Fibroblast of skin of right quadriceps (primary cell): ENCODE results near the gene STRBP.
A peak's percentile ranks its signal among the peaks of the same experiment; 100 is the strongest.
"Not testable (repeated sequence)": the region's sequence is repeated elsewhere in the genome, so short reads cannot be mapped to it uniquely, and the experiment has no call there.

Source experiments
- DNase-seq: peaks from one replicate; pipeline ENCODE4 v3.0.0-alpha.2; 2013

The STRBP gene

DNA sequence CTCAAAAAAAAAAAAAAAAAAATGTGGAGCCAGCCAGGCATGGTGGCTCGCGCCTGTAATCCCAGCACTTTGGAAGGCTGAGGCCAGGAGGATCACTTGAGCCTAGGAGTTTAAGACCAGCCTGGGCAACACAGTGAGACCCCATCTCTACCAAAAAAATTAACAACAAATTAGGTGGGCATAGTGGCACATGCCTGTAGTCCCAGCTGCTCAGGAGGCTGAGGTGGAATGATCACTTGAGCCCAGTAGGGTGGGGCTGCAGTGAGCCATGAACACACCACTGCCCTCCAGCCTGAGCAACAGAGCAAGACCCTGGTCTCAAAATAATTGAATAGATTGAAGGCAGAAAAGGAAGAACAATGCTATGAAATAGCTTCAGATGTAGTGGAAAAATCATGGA, 82.4 kb downstream of the STRBP start:
- not testable (repeated sequence) for DNase-seq

DNA sequence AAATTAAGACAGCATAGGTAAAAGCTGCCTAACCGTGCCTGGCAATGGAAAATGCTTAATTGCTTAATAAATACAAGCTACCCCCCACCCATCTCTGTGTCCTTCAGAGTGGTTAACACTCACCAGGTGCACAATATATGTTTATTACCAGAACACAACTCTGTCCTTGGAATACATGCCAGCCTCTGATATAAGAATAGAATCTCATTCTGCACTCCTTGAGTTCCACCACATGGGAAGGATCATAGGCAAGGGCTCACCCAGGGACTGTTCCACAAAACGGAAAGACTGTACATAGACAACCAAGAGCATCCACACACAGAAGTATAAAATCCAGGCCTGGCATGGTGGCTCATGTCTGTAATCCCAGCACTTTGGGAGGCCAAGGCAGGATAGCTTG, 91.4 kb downstream of the STRBP start:
- DNase-seq: no peak

DNA sequence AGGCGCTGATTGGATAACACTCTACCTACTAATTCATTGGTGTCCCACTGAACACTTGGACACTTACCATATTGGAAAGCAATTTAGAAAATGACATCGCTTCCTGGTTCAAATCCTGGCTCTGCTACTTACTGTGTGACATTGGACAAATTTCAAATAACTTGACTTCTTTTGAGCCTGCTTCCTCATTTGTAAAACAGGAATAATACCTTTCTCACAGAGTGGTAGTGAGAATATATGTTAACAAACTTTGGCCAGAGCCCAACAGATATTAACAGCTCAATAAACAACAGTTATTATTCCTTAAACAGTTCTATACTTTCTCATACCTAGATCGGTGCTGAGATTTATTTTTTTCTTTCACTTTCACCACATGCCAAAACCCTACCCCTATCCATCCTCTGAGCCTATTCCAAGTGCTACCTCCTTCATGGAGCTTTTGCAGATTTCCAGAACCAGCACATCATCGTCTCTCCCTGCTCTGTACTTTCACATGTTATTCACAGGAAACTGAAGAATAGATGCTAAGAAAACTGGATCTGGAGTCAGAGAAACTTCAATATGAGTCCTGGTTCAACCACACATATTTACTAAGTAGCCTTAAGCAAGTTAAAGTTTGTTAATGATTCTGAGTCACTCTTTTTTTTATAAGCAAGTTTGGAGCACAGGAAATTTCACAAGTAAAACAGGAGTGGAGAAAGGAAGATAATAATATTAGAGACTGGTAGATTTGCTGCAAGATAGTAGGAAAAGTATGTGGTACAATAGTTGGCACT, 92.3 kb downstream of the STRBP start:
- no peak for DNase-seq

DNA sequence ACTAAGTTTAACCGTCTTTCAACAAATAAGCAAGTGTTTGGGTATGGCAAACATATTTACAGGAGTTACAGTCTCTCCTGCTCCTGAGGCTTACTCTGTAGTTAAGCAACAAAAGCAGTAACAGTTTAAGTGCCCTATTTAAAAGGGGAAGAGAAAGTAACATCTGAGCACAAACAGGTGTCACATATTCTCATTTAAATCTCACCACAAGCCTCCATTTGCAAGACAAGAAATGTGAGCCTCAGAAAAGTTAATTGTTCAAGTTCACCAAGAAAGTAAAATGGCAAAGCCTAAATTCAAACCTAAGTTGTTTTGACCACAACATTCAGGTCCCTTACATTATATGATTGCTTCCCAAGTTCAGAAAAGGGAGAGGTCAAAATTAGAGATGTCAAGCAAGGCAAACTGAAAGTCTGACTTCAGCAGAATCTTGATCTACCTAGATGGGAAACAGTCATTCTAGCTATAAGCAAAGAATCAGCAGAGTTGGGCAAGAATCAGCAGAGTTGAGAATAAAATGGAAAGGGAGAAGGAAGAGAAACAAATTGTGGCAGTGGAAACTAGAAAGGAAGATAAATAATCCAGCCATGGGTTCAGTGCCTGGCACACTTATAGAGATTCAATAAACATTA, 93.4 kb downstream of the STRBP start:
- no peak for DNase-seq

DNA sequence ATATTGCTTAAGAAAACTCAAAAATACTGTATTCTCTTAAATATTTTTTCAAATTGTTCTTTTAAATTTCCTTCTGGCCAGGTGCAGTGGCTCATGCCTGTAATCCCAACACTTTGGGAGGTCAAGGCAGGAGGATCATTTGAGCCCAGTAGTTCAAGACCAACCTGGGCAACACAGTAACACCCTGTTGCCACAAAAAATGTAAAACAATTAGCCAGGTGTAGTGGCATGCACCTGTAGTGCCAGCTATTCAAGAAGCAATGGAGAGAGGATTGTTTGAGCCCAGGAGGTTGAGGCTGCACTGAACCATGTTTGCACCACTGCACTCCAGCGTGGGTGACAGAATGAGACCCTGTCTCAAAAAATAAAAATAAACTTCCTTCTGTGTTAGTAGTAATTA, 94.3 kb downstream of the STRBP start:
- no peak for DNase-seq

DNA sequence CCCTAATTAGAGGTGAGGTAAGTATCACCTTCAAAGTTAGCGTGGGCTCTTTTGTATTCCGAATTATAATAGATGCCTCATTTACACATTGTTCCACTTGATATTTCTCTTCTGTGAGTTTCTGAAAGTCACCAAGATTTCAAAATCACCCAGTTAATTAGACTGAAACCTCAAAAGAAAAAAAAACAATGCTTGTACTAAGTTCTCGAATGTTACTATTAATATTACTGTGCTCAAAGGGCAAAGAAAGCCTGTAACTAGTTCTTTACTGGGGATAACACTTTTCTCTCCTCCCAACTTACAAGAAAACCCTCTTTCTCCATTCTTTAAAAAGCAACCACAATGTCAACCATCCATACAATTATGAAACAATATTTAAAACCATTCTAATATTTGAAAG, 98.5 kb downstream of the STRBP start:
- no peak for DNase-seq

DNA sequence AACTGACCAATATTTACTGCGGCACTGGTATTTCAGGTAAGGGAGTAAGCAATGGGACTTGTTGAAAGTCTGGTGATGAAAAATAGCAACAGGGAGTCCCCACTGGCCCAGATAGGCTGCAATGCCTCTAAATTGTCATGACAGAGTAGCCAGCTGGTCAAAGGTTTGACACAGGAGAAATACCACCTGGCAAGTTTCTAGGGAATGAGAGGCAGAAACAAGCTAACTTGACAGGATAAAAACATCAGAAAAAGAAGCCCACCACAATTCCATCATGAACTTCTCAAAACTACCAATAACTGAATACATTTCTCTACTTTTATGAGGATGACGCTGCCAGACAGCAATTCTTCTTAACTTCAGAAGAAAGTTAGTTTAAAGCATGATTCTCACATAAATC, 99.8 kb downstream of the STRBP start:
- DNase-seq: no peak

DNA sequence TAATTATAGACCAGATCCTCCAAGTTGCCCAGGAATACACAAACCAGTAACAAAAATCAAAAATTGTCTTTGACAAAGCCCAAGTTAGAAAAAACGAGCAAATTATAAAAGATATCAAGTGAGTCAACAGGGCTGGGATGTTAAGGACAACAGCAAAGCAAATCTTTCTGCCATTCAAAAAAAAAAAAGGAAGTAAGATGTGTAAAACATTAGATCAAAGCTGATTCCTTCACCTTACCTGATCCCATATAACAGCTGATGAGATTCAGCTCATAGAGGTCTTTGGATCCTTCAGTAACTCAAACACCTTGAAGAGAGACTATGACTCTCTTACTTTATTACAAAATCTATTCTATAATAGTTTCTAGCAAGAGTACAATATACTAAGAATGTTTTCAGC, 100.9 kb downstream of the STRBP start:
- DNase-seq: no peak

DNA sequence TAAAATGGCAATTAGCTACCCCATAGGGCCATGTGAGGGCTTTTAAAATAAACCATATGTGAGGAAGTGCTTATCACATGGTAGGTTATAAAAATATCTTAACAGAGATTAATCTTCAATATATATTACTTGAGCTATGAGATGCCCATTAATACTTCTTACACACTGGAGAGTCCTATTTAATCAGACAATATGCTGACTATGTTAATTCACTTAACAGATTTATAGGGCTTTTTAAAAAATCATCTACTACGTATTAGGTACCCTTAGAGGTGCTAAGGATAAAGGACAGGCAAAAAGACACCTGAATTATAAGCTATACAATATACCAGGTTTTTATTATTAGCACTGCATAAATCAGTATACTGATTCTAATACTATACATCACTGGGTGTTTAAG, 102.6 kb downstream of the STRBP start:
- no peak for DNase-seq

DNA sequence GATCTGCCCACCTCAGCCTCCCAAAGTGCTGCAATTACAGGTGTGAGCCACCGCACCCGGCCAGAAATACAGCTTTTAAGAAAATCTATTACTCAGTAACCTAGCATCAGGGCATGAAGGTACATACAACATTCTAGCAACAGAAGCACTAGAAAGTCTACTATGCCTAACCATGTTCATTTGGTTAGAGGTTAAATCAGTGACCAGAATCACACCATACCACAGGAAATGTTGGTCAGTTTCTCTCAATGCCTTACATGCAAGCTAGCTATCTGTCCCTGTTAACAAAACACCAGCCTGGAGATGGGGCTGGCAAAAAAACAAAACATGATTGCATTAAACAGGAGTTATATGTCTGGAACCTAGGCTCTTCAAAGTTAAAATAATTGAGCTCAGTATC, 104.1 kb downstream of the STRBP start:
- DNase-seq: no peak

DNA sequence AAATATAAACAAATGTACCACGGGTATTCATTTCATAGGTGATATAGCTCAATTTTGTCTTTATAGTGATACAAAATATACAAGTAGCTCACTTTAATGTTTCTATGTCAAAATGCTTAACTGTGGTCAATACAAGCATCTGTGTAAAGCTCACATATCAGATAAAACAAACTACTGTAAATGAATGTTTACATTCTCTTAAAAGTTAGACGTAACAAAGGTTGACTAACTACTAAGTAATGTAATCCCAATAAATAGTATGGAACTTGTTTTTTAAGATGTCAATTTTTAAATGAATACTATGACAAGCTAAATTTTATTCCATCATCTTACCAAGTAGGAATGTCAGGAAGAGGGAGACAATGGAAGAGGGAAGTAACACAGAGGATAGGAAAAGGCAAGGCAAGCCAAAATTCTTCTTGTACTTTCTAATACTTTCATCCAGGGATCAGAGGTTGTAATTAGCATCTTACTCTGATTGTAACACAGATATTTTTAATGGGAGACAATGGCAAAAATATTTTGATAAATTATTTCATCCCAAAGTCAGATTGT, 105.5 kb downstream of the STRBP start:
- DNase-seq: no peak

DNA sequence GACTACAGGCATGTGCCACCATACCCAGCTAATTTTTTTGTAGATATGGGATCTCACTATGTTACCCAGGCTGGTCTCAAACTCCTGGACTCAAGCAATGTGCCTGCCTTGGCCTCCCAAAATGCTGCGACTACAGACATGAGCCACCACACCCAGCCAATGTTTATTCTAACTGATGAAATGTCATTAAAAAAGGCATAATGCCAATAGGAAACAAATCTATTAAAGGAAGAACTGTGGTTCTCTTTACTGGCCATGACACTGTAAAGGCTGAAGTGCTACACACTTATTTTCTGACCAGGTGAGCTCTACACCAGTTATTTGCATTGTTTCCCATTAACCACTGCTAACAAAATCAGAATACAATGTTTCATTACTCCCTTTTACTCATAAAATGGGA, 106.0 kb downstream of the STRBP start:
- DNase-seq: no peak

DNA sequence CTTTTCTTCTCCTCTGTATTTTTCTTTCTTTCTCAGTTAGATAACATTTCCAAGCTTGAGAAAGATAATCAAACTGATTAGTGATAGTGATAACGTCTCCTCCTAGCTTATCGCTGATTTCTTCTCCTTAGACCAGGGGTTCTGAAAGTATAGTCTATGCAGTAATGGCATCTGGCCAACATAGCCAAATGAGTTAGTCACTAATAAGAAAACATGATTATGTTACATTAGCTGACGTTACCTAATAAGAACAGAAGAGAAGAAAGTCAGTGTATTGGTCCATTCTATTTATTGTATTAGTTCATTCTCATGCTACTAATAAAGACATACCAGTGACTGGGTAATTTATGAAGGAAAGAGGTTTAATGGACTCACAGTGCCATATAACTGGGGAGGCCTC, 111.2 kb downstream of the STRBP start:
- DNase-seq: peak; percentile 27

DNA sequence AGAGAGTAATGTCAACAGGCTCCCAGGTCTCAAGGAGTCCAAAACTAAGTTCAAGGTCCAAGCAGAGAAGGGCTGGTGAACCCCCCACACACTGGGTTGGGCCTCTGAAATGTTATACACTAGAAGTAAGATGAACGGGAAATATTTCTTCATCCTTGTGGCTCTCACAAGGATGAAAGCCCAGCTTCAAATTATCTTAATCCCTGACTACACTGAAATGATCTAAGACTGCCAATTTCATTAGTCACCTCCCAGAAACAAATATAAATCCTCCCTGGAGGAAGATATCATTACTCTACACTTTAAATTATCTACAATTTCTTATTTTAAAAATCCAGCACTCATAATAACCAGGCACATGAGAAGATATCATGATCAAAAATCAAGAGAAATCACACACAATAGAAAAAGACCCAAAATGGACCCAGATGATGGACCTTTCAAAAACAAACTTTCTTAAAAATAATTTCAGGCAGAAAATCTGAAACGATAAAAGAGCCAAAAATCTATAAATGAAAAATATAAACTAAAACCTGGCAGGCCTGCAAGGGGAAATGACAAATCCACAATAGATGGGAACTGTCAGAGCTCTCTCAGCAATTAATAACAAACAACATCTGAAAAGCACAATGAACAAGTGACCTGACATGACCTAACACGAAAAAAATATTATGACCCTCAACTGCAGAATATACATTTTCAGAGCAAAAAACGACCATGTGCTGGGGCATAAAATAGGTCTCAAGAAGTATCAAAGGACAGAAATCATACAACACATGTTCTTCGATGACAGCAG, 117.5 kb downstream of the STRBP start:
- DNase-seq: peak; percentile 4

DNA sequence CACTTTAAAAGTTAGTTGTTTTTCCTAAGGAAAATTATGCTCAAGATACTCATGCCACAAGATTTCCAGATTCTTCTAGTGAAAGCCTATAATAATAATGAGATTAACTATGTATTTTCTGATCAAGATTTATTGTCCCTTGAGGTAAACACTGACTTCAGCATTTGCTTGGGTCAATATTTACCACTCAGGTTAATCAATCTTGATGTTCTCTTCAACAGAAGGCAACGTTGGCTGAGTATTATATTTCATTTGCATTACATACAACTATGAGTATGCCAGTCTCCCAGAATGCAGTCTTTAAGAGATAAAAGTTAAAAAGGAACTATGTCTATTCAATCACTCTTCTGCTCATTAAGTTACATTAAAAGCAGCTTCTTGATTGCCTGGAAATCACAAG, 119.3 kb downstream of the STRBP start:
- no peak for DNase-seq

DNA sequence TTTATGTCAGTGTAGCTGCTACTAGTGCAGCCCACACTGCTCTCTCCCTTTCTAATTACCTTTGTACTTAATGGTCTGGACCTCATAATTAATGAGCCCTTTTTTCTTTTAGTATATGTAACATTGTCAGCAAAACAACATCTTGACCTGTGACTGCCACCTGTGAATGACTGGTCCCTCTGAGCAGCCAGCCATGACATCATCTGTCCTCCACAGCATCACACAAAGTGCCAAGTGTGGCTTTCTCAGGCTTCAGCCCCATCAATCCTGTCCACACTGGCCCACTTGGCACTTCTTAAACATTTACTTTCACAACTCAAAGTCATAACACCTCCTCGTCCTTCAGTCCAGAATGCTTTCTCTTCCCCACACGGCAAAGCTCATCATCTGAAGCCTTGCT, 130.2 kb downstream of the STRBP start:
- no peak for DNase-seq

DNA sequence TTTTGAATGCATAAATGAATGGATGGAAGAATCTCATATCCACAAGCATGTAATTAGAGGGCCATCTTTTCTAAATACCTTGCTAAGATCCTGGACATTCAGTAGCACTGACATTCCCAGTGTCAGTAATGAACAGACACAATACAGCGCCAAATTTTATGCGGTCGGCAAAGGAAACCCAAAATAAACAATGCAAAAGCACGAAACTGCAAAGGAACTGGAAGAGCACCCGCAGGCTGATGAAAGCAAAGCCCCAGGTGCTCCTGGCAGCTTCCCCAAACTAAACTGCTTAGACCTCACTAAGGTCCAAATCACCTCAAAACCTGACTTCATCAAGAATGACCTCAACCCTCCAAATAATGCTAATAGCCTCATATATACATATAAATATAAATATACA, 133.0 kb downstream of the STRBP start:
- no peak for DNase-seq

DNA sequence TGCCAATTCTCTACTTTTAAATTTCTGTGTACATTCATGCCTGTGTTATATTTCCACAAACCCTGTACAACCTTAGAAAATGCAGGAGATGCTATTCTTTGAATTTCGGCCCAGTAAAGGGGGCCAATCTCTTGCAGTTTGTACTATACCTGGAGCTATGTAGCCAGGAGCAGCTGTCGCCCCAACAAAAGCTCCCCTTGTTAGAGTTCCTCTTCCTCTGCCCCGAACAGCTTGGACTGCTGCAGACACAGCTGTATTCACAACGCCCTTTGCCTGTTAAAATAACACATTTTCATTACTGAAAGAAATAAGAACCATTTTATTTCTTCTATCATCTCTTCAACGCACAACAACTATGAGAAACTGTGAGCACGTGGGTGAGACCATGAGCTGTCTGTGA, 135.7 kb downstream of the STRBP start:
- DNase-seq: no peak

DNA sequence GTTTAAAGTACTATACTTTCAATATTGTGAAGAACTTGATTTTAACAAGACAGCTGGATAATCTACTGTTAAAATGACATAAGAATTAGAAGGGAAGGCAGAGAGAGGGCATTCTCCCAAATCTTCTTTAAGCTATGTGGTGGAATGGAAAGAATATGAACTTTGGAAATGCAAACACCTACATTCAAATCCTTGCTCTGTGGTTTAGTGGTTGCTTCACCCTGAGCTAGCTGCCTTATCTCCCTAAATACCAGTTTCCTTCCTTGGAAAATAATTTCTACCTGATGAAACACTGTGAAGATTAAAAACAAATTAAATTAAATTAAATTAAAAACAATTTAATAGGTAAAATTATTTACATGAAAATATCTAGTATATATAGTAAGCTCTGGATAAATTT, 136.4 kb downstream of the STRBP start:
- DNase-seq: no peak

DNA sequence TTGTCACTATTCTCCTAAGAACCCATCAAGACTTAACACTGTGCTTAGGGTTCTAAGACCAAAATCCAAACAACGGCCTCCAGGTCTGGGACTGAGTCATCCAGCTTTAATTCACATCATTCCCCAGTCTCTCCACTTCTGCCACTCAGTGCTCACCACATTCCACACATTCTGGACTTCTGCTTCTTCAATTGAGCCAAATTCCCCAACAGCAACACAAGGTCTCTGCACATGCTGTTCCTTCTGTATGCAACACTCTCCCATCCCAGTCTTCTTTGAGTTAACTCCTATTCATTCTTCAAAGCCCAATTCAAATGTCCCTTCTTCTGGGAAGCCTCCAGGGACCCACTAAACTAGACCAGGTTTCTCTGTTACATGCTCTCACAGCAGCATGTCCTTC, 137.1 kb downstream of the STRBP start:
- peak; percentile 74 for DNase-seq

DNA sequence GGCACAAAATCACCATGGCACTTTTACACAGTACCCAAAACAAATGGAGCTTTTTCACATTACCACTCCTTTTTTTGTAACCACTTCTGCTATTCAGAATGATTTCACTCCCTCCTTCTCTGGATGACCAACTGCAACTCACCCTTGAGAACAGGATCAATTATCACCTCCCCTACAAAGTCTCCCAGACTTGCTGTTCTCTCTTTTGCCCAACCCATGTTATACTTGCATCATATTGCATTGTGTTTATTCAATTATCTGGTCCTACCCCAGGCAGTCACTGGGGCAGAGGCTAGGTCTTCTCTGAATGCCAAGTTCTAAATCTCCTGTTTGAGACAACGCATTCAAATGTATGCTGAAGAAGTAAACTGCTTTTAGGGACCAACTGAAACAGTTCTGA, 139.0 kb downstream of the STRBP start:
- no peak for DNase-seq

DNA sequence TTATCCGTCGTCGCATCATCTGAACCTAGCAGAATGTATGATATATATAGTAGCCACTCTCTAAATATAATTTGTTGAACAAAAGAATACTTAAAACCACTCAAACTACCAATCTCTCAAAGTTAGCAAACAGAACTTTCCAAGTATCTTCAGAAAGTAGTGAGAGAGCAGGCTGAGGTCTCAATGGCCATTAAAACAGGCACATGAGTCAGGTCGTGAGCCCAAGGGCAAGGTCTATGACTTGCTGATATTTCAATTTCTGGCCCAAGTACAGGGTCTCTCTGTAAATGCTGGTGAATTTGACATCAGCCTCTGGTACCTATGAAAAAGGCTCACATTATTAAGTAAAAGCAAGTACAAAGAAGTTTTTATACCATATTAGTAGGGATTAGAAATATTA, 139.8 kb downstream of the STRBP start:
- DNase-seq: no peak

DNA sequence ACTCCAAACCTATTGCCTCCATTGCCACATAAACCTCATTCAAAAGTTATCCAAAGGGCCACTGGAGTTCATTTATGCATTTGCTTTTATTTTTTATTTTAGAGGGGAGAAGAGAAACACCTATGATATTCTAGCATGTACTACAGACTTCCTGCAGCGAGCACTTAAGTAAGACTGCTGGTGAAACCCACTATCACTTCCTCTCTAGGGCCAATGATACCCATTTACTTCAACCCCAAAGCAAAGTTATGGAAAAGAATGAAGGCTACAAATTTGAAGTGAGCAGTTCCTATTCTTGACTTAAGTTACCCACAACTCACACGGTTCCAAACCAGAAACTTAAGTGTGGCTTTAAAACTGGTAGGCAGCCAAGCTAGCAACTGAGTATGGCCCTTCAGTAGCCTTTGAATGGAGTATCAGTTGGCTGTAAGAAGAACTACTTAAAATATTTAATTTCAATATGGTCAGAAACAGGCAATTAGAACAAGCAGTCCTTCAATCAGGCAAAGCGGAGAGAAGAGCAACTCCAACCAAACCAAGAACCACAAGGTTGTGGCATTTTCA, 140.8 kb downstream of the STRBP start:
- DNase-seq: no peak

DNA sequence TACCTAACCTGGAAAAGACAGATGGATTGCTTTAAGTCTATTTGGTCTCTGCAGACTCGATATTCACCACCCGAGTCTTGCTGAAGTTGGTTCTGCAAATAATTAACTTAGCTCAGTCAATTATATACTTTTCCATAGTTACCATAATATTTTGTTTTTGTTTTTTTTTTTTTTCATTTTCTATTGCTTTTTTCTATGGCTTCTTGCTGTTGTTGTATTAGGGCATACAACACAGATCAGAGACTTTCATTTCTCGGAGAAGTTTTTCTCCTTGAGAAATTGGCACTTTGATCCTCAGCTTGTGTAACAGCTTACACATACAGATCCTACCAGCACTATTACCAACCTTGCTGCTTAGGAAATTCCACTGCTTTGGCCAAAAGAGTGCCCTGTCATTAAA, 146.9 kb downstream of the STRBP start:
- DNase-seq: no peak
